ENCODE data around the gene UNC5A. TPM values are rescaled to one million over a fixed set of nuclear protein-coding genes. Genes with fewer than 3 reads are reported as not detected.

The UNC5A gene
- total RNA-seq, 2 donors from 2014 or later = 0.23 TPM; not detected in 1

DNA sequence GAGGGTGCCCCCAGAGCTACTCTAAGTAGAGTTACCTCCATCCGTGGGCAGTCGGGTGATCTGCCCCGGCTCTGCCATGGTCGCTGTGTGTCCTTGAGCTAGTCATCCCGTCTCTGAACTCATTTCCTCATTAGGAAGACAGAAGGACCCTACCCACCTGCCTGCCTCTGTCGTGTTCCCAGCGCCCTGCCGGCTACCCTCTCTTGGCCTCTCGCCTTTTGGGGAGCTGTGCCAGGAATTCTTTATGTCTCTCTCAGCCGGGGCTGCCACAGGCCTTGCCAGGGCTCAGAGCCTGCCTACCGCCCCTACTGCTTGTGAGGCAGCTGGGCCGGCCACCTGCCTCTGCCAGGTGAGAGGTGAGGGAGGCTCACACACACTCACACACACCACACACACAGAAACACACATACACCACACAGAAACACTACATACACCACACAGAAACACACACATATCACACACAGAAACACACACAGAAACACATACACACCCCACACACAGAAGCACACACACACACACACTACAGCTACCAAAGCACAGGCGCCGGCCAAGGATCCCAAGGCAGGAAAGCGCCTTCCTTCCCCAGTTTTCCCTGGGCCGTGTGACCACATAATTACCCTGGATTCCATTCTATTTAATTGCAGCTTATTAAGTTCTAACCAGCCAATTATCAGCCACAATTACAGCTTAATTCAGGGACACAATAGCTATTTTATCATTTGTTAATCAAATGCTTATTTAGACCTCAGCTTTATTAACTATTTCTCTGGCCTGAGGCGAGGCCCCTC, 41.7 kb downstream of the UNC5A start:
- Mint-ChIP-seq H3K4me3 (no peak overlapping the region), H3K27ac (no peak overlapping the region), H3K4me1 (ENCODE audit: low read depth) (no peaks in the 10 kb centered on the region), H3K27me3 (ENCODE audit: low read depth) (peaks cover 27% of the 10 kb centered on the region), H3K9me3 (no peaks in the 10 kb centered on the region), H3K36me3 (ENCODE audit: insufficient read depth in 2 of 2) (no peaks in the 10 kb centered on the region)
- no peak for DNase-seq
- ATAC-seq (replicated peaks in 1 of 2) = no peak

GRCh38 chr5:176853151-176853778, 42.9 kb downstream of the UNC5A start:
- H3K27ac Mint-ChIP-seq = no peak overlapping the region
- H3K4me1 Mint-ChIP-seq (ENCODE audit: low read depth) = no peaks in the 10 kb centered on the region
- H3K4me3 Mint-ChIP-seq = no peak overlapping the region
- DNase-seq (no peak), ATAC-seq (replicated peaks in 1 of 2) (no peak)
- H3K9me3 Mint-ChIP-seq = no peaks in the 10 kb centered on the region
- H3K27me3 Mint-ChIP-seq (ENCODE audit: low read depth) = peaks cover 35% of the 10 kb centered on the region
- H3K36me3 Mint-ChIP-seq (ENCODE audit: insufficient read depth in 2 of 2) = no peaks in the 10 kb centered on the region

GRCh38 chr5:176854164-176854563, 43.8 kb downstream of the UNC5A start:
- ATAC-seq (replicated peaks in 1 of 2) (no peak), DNase-seq (no peak)
- no peaks in the 10 kb centered on the region for H3K9me3 Mint-ChIP-seq
- no peak overlapping the region for H3K4me3 Mint-ChIP-seq
- H3K36me3 Mint-ChIP-seq (ENCODE audit: insufficient read depth in 2 of 2) = no peaks in the 10 kb centered on the region
- no peaks in the 10 kb centered on the region for H3K4me1 Mint-ChIP-seq (ENCODE audit: low read depth)
- H3K27me3 Mint-ChIP-seq (ENCODE audit: low read depth) = peaks cover 39% of the 10 kb centered on the region
- H3K27ac Mint-ChIP-seq = no peak overlapping the region

GRCh38 chr5:176855598-176855997, 45.2 kb downstream of the UNC5A start:
- Mint-ChIP-seq H3K4me1 (ENCODE audit: low read depth) (no peaks in the 10 kb centered on the region), H3K9me3 (no peaks in the 10 kb centered on the region), H3K4me3 (no peak overlapping the region), H3K27ac (no peak overlapping the region), H3K36me3 (ENCODE audit: insufficient read depth in 2 of 2) (no peaks in the 10 kb centered on the region), H3K27me3 (ENCODE audit: low read depth) (peaks cover 33% of the 10 kb centered on the region)
- ATAC-seq (replicated peaks in 1 of 2) (no peak), DNase-seq (no peak)

GRCh38 chr5:176856746-176857145, 46.4 kb downstream of the UNC5A start:
- no peak for ATAC-seq (replicated peaks in 1 of 2)
- H3K27me3 Mint-ChIP-seq (ENCODE audit: low read depth) = peaks cover 33% of the 10 kb centered on the region
- H3K27ac Mint-ChIP-seq = no peak overlapping the region
- H3K36me3 Mint-ChIP-seq (ENCODE audit: insufficient read depth in 2 of 2) = no peaks in the 10 kb centered on the region
- DNase-seq = no peak
- H3K9me3 Mint-ChIP-seq = no peaks in the 10 kb centered on the region
- H3K4me1 Mint-ChIP-seq (ENCODE audit: low read depth) = no peaks in the 10 kb centered on the region
- no peak overlapping the region for H3K4me3 Mint-ChIP-seq

- Mint-ChIP-seq H3K4me1 (ENCODE audit: low read depth) (no peaks in the 10 kb centered on the region), H3K36me3 (ENCODE audit: insufficient read depth in 2 of 2) (no peaks in the 10 kb centered on the region), H3K4me3 (no peak overlapping the region), H3K9me3 (no peaks in the 10 kb centered on the region), H3K27ac (no peak overlapping the region), H3K27me3 (ENCODE audit: low read depth) (peaks cover 33% of the 10 kb centered on the region)
- ATAC-seq (replicated peaks in 1 of 2) = no peak
- no peak for DNase-seq
These were observed 47.0 kb downstream of the UNC5A start for GRCh38 chr5:176857216-176857893.

- H3K4me3 Mint-ChIP-seq = no peak overlapping the region
- no peak overlapping the region for H3K27ac Mint-ChIP-seq
- ATAC-seq (replicated peaks in 1 of 2) = no peak
- no peaks in the 10 kb centered on the region for H3K9me3 Mint-ChIP-seq
- H3K36me3 Mint-ChIP-seq (ENCODE audit: insufficient read depth in 2 of 2) = no peaks in the 10 kb centered on the region
- no peaks in the 10 kb centered on the region for H3K4me1 Mint-ChIP-seq (ENCODE audit: low read depth)
- no peak for DNase-seq
- peaks cover 33% of the 10 kb centered on the region for H3K27me3 Mint-ChIP-seq (ENCODE audit: low read depth)
These were observed 47.5 kb downstream of the UNC5A start for GRCh38 chr5:176857894-176858273.

- no peaks in the 10 kb centered on the region for H3K36me3 Mint-ChIP-seq (ENCODE audit: insufficient read depth in 2 of 2)
- no peaks in the 10 kb centered on the region for H3K9me3 Mint-ChIP-seq
- no peak overlapping the region for H3K27ac Mint-ChIP-seq
- H3K4me1 Mint-ChIP-seq (ENCODE audit: low read depth) = no peaks in the 10 kb centered on the region
- DNase-seq (no peak), ATAC-seq (replicated peaks in 1 of 2) (no peak)
- no peak overlapping the region for H3K4me3 Mint-ChIP-seq
- H3K27me3 Mint-ChIP-seq (ENCODE audit: low read depth) = peaks cover 37% of the 10 kb centered on the region
These were observed 49.6 kb downstream of the UNC5A start for GRCh38 chr5:176859916-176860315.

- H3K9me3 Mint-ChIP-seq = no peaks in the 10 kb centered on the region
- no peak for ATAC-seq (replicated peaks in 1 of 2)
- peaks cover 38% of the 10 kb centered on the region for H3K27me3 Mint-ChIP-seq (ENCODE audit: low read depth)
- no peak overlapping the region for H3K4me3 Mint-ChIP-seq
- DNase-seq = no peak
- no peaks in the 10 kb centered on the region for H3K4me1 Mint-ChIP-seq (ENCODE audit: low read depth)
- H3K27ac Mint-ChIP-seq = no peak overlapping the region
- no peaks in the 10 kb centered on the region for H3K36me3 Mint-ChIP-seq (ENCODE audit: insufficient read depth in 2 of 2)
These were observed 50.0 kb downstream of the UNC5A start for GRCh38 chr5:176860381-176860780.

GRCh38 chr5:176861276-176861675, 50.9 kb downstream of the UNC5A start:
- no peaks in the 10 kb centered on the region for H3K9me3 Mint-ChIP-seq
- no peak for DNase-seq
- no peak overlapping the region for H3K4me3 Mint-ChIP-seq
- no peak for ATAC-seq (replicated peaks in 1 of 2)
- H3K27me3 Mint-ChIP-seq (ENCODE audit: low read depth) = peaks cover 47% of the 10 kb centered on the region
- no peaks in the 10 kb centered on the region for H3K36me3 Mint-ChIP-seq (ENCODE audit: insufficient read depth in 2 of 2)
- H3K27ac Mint-ChIP-seq = no peak overlapping the region
- no peaks in the 10 kb centered on the region for H3K4me1 Mint-ChIP-seq (ENCODE audit: low read depth)

DNA sequence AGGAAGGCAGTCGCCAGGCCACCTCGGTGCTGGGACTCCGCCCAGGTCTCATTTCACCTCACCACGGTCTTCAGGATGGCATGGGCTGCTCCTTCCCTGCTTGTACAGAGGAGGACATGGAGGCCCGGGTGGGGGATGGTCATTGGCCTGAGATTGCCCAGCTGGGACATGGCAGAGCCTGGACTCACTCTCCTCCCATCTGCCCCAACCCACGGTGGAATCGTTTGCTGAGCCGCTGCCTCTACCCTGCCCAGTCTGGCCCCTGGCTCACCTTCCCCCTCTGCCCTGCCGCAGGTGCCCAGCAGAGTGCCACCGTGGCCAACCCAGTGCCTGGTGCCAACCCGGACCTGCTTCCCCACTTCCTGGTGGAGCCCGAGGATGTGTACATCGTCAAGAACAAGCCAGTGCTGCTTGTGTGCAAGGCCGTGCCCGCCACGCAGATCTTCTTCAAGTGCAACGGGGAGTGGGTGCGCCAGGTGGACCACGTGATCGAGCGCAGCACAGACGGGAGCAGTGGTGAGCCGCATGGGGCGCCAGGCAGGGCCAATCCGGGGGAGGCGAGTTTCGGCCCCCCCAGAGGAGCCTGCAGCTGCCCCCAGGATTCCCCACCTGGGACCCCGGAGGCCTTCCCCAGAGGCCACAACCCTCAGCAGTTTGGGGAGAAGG, 52.1 kb downstream of the UNC5A start:
- Mint-ChIP-seq H3K9me3 (no peaks in the 10 kb centered on the region), H3K36me3 (ENCODE audit: insufficient read depth in 2 of 2) (no peaks in the 10 kb centered on the region), H3K27me3 (ENCODE audit: low read depth) (peaks cover 52% of the 10 kb centered on the region), H3K4me3 (no peak overlapping the region), H3K4me1 (ENCODE audit: low read depth) (no peaks in the 10 kb centered on the region), H3K27ac (no peak overlapping the region)
- no peak for DNase-seq
- no peak for ATAC-seq (replicated peaks in 1 of 2)

DNA sequence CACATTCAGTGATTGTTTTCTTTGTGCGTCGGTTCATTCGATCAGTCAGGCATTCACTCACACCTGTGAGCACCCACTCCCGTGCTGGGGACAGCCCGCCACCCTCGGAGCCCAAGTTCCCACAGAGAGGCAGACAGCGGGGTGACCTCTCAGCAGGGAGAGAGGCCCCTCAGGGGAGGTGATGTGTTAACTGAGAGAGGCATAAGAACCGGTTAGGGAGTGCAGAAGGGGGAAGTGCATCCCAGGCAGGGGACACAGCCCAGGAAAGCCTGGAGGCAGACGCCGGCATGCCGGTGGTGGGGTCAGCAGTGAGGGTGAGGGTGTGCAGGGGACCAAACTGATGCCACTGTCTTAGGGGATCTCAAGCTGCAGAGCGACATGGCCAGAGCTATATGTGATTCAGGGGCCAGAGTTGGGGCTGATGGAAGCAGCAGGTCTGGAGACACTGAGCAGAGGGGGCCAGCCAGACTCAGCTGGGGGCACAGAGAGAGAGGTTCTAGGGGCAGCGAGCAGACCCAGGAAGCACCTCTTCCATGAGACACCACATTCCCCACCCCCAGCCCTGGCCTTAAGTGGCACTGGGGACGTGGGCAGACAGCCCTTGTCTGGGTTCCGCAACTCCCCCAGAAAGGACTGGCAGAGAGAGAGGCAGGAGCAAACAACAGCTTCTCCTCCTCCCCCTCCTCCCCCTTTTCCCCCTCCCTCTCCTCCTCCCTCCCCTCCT, 52.8 kb downstream of the UNC5A start:
- Mint-ChIP-seq H3K4me1 (ENCODE audit: low read depth) (no peaks in the 10 kb centered on the region), H3K9me3 (no peaks in the 10 kb centered on the region), H3K36me3 (ENCODE audit: insufficient read depth in 2 of 2) (no peaks in the 10 kb centered on the region), H3K27ac (no peak overlapping the region), H3K4me3 (no peak overlapping the region), H3K27me3 (ENCODE audit: low read depth) (peaks cover 46% of the 10 kb centered on the region)
- ATAC-seq (replicated peaks in 1 of 2) = no peak
- DNase-seq = no peak

DNA sequence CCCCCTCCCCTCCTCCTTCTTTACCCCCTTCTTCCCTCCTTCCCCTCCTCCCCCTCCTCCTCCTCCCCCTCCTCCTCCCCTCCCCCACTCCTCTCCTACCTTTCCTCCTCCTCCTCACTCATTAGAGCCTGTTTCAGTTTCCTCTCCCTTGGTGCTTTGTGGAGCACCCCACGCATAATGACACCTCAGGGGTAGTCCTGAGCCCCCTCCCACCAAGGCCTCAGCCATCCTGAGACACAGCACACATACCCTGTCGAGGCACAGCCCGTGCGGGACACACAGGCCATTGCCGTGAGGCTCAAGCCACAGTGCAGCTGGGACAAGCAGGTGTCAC, 53.4 kb downstream of the UNC5A start:
- no peaks in the 10 kb centered on the region for H3K9me3 Mint-ChIP-seq
- H3K27me3 Mint-ChIP-seq (ENCODE audit: low read depth) = peaks cover 41% of the 10 kb centered on the region
- no peak for ATAC-seq (replicated peaks in 1 of 2)
- H3K36me3 Mint-ChIP-seq (ENCODE audit: insufficient read depth in 2 of 2) = no peaks in the 10 kb centered on the region
- H3K27ac Mint-ChIP-seq = no peak overlapping the region
- no peak for DNase-seq
- H3K4me3 Mint-ChIP-seq = no peak overlapping the region
- H3K4me1 Mint-ChIP-seq (ENCODE audit: low read depth) = no peaks in the 10 kb centered on the region
